ENCODE measurements around the gene ENTPD8.

GRCh38 chr9:137454597-137455358 is 13.6 kb upstream of the ENTPD8 start:
- TF ChIP-seq, protein P1, sequence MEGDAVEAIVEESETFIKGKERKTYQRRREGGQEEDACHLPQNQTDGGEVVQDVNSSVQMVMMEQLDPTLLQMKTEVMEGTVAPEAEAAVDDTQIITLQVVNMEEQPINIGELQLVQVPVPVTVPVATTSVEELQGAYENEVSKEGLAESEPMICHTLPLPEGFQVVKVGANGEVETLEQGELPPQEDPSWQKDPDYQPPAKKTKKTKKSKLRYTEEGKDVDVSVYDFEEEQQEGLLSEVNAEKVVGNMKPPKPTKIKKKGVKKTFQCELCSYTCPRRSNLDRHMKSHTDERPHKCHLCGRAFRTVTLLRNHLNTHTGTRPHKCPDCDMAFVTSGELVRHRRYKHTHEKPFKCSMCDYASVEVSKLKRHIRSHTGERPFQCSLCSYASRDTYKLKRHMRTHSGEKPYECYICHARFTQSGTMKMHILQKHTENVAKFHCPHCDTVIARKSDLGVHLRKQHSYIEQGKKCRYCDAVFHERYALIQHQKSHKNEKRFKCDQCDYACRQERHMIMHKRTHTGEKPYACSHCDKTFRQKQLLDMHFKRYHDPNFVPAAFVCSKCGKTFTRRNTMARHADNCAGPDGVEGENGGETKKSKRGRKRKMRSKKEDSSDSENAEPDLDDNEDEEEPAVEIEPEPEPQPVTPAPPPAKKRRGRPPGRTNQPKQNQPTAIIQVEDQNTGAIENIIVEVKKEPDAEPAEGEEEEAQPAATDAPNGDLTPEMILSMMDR (conservative IDR thresholded peaks at IDR 0.05; ENCODE audit: low read length), result no peak
- TF ChIP-seq EZH2phosphoT487 (IDR thresholded peaks at IDR 0.05; ENCODE audit: borderline replicate concordance, low read depth, low read length), result no peak
